ENCODE data around the gene NDFIP1.

NDFIP1 gene, protein sequence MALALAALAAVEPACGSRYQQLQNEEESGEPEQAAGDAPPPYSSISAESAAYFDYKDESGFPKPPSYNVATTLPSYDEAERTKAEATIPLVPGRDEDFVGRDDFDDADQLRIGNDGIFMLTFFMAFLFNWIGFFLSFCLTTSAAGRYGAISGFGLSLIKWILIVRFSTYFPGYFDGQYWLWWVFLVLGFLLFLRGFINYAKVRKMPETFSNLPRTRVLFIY

DNA sequence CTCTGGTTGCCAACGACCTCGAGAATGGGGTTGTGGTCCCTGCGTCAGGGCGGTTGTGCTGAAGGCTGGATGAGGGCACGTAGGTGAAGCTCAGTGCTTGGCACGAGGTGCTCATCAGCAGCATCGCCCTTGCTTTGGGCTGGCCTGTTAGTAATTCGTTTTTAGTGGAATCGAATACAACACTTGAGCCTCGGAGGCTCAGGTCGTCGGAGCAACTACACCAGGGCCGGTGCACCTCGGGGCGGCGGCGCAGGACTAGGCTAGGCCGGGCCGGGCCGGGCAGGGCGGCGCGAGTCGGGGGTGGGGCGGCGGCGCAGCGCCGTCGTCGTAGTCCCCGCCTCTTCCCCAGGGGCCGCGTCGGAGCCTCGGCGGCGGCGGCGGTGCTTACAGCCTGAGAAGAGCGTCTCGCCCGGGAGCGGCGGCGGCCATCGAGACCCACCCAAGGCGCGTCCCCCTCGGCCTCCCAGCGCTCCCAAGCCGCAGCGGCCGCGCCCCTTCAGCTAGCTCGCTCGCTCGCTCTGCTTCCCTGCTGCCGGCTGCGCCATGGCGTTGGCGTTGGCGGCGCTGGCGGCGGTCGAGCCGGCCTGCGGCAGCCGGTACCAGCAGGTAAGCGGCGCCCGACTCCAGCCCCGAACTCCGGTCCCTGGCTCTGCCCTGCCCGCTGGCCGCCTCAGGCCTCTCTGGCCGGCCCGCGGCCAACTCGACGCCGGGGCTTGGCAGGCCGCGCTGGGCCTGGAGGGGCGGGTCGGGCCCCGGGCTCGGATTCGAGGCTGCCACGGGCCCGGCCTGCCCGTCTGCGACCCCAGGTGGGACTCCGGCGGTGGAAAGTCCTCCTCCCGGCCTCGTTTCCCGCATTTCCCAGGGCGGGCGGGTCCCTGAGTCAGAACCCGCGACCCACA, at the start of gene NDFIP1:
Gene NDFIP1, plus strand, starts transcription at position 348 of the 899 bp plus-strand sequence. Its CDS starts 196 bp downstream, at position 544.
- DNase-seq (ENCODE audit: low read depth) = peak; percentile 57
- peak within 1 kb of the TSS; percentile 76 for H3K4me3 ChIP-seq (ENCODE audit: control insufficient read depth, low read depth, low read length)
- TF ChIP-seq, protein P1, sequence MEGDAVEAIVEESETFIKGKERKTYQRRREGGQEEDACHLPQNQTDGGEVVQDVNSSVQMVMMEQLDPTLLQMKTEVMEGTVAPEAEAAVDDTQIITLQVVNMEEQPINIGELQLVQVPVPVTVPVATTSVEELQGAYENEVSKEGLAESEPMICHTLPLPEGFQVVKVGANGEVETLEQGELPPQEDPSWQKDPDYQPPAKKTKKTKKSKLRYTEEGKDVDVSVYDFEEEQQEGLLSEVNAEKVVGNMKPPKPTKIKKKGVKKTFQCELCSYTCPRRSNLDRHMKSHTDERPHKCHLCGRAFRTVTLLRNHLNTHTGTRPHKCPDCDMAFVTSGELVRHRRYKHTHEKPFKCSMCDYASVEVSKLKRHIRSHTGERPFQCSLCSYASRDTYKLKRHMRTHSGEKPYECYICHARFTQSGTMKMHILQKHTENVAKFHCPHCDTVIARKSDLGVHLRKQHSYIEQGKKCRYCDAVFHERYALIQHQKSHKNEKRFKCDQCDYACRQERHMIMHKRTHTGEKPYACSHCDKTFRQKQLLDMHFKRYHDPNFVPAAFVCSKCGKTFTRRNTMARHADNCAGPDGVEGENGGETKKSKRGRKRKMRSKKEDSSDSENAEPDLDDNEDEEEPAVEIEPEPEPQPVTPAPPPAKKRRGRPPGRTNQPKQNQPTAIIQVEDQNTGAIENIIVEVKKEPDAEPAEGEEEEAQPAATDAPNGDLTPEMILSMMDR (conservative IDR thresholded peaks at IDR 0.05; ENCODE audit: control insufficient read depth, insufficient read depth, low read depth, low read length) = no peak

DNA sequence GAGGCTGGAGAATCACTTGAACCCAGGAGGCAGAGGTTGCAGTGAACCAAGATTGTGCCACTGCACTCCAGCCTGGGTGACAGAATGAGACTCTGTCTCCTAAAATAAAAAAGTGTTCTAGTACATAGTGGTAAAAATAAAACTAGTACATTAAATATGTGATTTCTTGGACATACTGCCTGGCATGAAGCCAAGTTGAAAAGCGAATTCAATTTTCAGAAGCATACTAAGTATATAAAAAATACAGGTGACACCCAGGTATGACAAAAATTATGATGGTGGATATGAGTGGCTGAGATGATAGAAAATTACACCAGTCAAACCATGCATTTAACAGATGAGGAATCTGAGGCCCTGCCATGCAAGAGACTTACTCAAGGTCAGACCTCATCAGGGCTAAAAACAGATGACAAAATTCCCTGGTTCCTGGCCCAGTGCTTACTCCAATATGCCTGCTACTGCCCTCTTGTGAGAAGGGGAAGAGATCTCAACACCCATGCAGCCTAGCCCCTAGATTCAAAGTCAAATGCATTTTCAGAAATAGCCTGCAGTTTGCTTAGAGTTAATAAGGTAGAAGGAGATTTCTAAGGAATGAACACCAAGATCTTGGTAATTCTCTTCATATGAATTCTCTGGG, 49.2 kb upstream of the NDFIP1 start:
- H3K4me3 ChIP-seq (ENCODE audit: control insufficient read depth, low read depth, low read length) = no peak overlapping the region
- DNase-seq (ENCODE audit: low read depth) = peak; percentile 51
- TF ChIP-seq, protein P1 (conservative IDR thresholded peaks at IDR 0.05; ENCODE audit: control insufficient read depth, insufficient read depth, low read depth, low read length) = peak; percentile 9

- TF ChIP-seq, protein P1 (conservative IDR thresholded peaks at IDR 0.05; ENCODE audit: control insufficient read depth, insufficient read depth, low read depth, low read length) = no peak
- H3K4me3 ChIP-seq (ENCODE audit: control insufficient read depth, low read depth, low read length) = no peak overlapping the region
These were observed 45.2 kb upstream of the NDFIP1 start for GRCh38 chr5:142063376-142063775.

GRCh38 chr5:142063878-142064331, 44.7 kb upstream of the NDFIP1 start:
- TF ChIP-seq, protein P1 (conservative IDR thresholded peaks at IDR 0.05; ENCODE audit: control insufficient read depth, insufficient read depth, low read depth, low read length) = no peak
- DNase-seq (ENCODE audit: low read depth) = peak; percentile 42
- H3K4me3 ChIP-seq (ENCODE audit: control insufficient read depth, low read depth, low read length) = no peak overlapping the region

More at GRCh38 chr5:142063376-142063775, 45.2 kb upstream of the NDFIP1 start:
- DNase-seq (ENCODE audit: low read depth) = no peak

GRCh38 chr5:142065273-142065672, 43.3 kb upstream of the NDFIP1 start:
- TF ChIP-seq, protein P1 (conservative IDR thresholded peaks at IDR 0.05; ENCODE audit: control insufficient read depth, insufficient read depth, low read depth, low read length) = no peak
- H3K4me3 ChIP-seq (ENCODE audit: control insufficient read depth, low read depth, low read length) = no peak overlapping the region
- no peak for DNase-seq (ENCODE audit: low read depth)

- no peak overlapping the region for H3K4me3 ChIP-seq (ENCODE audit: control insufficient read depth, low read depth, low read length)
- DNase-seq (ENCODE audit: low read depth) = no peak
- TF ChIP-seq, protein P1 (conservative IDR thresholded peaks at IDR 0.05; ENCODE audit: control insufficient read depth, insufficient read depth, low read depth, low read length) = no peak
These were observed 38.8 kb upstream of the NDFIP1 start for GRCh38 chr5:142069606-142070399.

Data from fibroblast of mammary gland (primary cell).